Measurements from ENCODE around the gene WNT2B. TPM values are rescaled to one million over a fixed set of nuclear protein-coding genes. Genes with fewer than 3 reads are reported as not detected.

Gene WNT2B
- total and polyA plus RNA-seq, 4 donors = 2.5 to 15.8 (median 4.3) TPM

DNA sequence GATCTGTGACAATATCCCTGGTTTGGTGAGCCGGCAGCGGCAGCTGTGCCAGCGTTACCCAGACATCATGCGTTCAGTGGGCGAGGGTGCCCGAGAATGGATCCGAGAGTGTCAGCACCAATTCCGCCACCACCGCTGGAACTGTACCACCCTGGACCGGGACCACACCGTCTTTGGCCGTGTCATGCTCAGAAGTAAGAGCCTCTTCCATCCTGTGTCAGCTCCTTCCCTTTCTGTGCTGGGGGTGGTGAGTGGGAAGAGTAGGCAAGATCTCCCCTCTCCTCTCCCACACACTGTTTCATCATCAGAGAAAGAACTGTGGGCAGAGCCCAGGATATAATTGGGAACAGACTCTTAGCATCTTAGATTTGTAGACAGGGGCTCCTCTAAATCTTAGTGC, 6.1 kb downstream of the WNT2B start:
- WGBS, 2 donors = 97% methylated on average over 12 of the region's 12 CpGs
- Histone ChIP-seq H3K36me3 (ENCODE audit: control insufficient read depth in 1 of 2, insufficient read depth in 2 of 2, low read length in 1 of 2) (no peaks in the 10 kb centered on the region), H3K4me1 (ENCODE audit: control insufficient read depth in 1 of 2, insufficient read depth in 2 of 2, low read length in 2 of 2) (no peaks in the 10 kb centered on the region), H3K9me3 (ENCODE audit: control insufficient read depth, low read length) (no peaks in the 10 kb centered on the region), H3K27me3 (ENCODE audit: control insufficient read depth in 1 of 2, insufficient read depth in 2 of 2, low read length in 1 of 2) (no peaks in the 10 kb centered on the region), H3K27ac (ENCODE audit: low read depth in 1 of 2, low read length in 2 of 2) (no peak overlapping the region), H3K4me3 (ENCODE audit: low read length in 2 of 2) (no peak overlapping the region)
- DNase-seq (no peak), ATAC-seq (ENCODE audit: low FRiP score) (no peak)
- intact Hi-C loops (cut with DNase I) = no loop called here

DNA sequence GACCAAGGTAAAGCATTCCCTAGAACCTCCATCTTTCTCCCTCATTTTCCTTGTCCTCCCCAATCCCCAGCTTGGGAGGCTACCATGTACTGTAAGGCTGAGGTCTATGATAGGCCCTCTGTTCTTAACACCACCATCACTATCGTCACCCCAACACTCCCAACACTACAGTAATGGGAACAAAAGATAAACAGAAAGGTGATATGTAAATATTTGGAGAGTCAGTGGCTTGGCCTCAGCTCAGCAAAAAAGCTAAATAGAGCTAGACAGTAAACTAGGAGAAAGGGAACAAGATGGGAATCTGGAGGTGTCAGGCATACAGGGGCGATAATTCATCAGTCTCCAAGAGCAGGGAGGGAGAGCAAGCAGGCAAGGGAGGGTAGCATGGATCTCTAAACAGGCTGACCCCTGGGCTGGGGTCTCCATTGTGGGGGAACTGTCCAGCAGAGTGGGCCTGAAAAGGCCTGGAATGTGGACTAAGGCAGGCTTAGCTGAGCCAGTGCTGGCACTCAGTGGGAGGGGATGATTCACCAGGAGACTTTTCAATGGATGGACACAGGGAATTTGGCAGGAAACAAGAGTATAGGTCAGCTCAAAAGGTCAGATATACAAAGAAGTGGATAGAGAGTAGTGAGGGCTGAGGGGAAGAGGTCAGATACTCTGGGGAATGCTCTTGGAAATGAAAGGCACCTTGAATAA, 6.7 kb downstream of the WNT2B start:
- Histone ChIP-seq H3K36me3 (ENCODE audit: control insufficient read depth in 1 of 2, insufficient read depth in 2 of 2, low read length in 1 of 2) (no peaks in the 10 kb centered on the region), H3K27me3 (ENCODE audit: control insufficient read depth in 1 of 2, insufficient read depth in 2 of 2, low read length in 1 of 2) (no peaks in the 10 kb centered on the region), H3K4me1 (ENCODE audit: control insufficient read depth in 1 of 2, insufficient read depth in 2 of 2, low read length in 2 of 2) (no peaks in the 10 kb centered on the region), H3K4me3 (ENCODE audit: low read length in 2 of 2) (no peak overlapping the region), H3K9me3 (ENCODE audit: control insufficient read depth, low read length) (no peaks in the 10 kb centered on the region), H3K27ac (ENCODE audit: low read depth in 1 of 2, low read length in 2 of 2) (no peak overlapping the region)
- DNase-seq (no peak), ATAC-seq (ENCODE audit: low FRiP score) (no peak)
- WGBS, 2 donors = 82 to 86% methylated on average over 2 of the region's 2 CpGs
- intact Hi-C loops (cut with DNase I) = no loop called here

DNA sequence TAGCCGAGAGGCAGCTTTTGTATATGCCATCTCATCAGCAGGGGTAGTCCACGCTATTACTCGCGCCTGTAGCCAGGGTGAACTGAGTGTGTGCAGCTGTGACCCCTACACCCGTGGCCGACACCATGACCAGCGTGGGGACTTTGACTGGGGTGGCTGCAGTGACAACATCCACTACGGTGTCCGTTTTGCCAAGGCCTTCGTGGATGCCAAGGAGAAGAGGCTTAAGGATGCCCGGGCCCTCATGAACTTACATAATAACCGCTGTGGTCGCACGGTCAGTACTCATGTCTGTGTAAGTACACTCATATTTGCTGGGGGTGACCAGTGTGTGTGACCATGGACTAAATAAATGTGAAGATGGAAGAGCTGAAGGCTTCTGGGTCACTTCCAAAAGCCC, 7.4 kb downstream of the WNT2B start:
- Histone ChIP-seq H3K4me3 (ENCODE audit: low read length in 2 of 2) (no peak overlapping the region), H3K36me3 (ENCODE audit: control insufficient read depth in 1 of 2, insufficient read depth in 2 of 2, low read length in 1 of 2) (no peaks in the 10 kb centered on the region), H3K9me3 (ENCODE audit: control insufficient read depth, low read length) (no peaks in the 10 kb centered on the region), H3K27me3 (ENCODE audit: control insufficient read depth in 1 of 2, insufficient read depth in 2 of 2, low read length in 1 of 2) (no peaks in the 10 kb centered on the region), H3K4me1 (ENCODE audit: control insufficient read depth in 1 of 2, insufficient read depth in 2 of 2, low read length in 2 of 2) (no peaks in the 10 kb centered on the region), H3K27ac (ENCODE audit: low read depth in 1 of 2, low read length in 2 of 2) (no peak overlapping the region)
- ATAC-seq (ENCODE audit: low FRiP score) (no peak), DNase-seq (no peak)
- 90 to 94% methylated on average over 14 of the region's 14 CpGs for WGBS, 2 donors
- intact Hi-C loops (cut with DNase I) = no loop called here

DNA sequence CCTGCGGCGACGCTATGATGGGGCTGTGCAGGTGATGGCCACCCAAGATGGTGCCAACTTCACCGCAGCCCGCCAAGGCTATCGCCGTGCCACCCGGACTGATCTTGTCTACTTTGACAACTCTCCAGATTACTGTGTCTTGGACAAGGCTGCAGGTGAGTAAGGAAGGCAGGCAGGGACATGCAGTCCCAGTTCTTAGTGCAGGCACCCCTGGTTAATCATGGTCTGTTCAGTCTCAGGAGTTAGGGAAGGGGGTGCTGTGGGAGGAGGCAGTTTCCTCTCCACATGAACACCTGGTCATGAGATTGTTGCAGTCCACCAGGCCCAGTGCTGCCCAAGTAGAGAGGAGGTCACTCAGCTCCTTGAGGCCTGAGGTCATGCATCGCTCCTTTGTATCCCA, 8.5 kb downstream of the WNT2B start:
- H3K27me3 ChIP-seq (ENCODE audit: control insufficient read depth in 1 of 2, insufficient read depth in 2 of 2, low read length in 1 of 2) = no peaks in the 10 kb centered on the region
- no peaks in the 10 kb centered on the region for H3K36me3 ChIP-seq (ENCODE audit: control insufficient read depth in 1 of 2, insufficient read depth in 2 of 2, low read length in 1 of 2)
- no peak for DNase-seq
- no peak overlapping the region for H3K27ac ChIP-seq (ENCODE audit: low read depth in 1 of 2, low read length in 2 of 2)
- no peaks in the 10 kb centered on the region for H3K4me1 ChIP-seq (ENCODE audit: control insufficient read depth in 1 of 2, insufficient read depth in 2 of 2, low read length in 2 of 2)
- no peaks in the 10 kb centered on the region for H3K9me3 ChIP-seq (ENCODE audit: control insufficient read depth, low read length)
- H3K4me3 ChIP-seq (ENCODE audit: low read length in 2 of 2) = no peak overlapping the region
- ATAC-seq (ENCODE audit: low FRiP score) = no peak
- intact Hi-C loops (cut with DNase I) = no loop called here
- 96% methylated on average over 9 of the region's 9 CpGs for WGBS, 2 donors

DNA sequence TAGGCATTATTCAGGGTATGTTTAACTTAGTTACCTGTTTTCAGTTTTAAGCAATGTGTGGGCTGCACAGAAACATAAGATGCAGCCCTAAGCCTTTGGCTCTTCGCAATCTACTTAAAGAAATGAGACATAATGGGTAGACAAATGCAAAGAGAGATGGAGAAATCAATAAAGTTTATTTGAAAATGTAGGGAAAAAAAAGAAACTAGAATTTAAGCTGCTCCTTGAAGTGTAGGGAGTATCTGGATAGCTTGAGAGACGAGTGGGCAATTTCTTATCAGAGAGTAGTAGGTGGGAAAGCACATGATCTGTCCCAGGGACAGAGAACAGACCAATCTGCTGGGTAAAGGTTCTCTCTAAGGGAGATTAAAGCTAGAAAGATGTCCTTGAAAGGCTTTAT, 8.9 kb downstream of the WNT2B start:
- Histone ChIP-seq H3K4me3 (ENCODE audit: low read length in 2 of 2) (no peak overlapping the region), H3K27me3 (ENCODE audit: control insufficient read depth in 1 of 2, insufficient read depth in 2 of 2, low read length in 1 of 2) (no peaks in the 10 kb centered on the region), H3K36me3 (ENCODE audit: control insufficient read depth in 1 of 2, insufficient read depth in 2 of 2, low read length in 1 of 2) (no peaks in the 10 kb centered on the region), H3K27ac (ENCODE audit: low read depth in 1 of 2, low read length in 2 of 2) (no peak overlapping the region), H3K9me3 (ENCODE audit: control insufficient read depth, low read length) (no peaks in the 10 kb centered on the region), H3K4me1 (ENCODE audit: control insufficient read depth in 1 of 2, insufficient read depth in 2 of 2, low read length in 2 of 2) (no peaks in the 10 kb centered on the region)
- DNase-seq (no peak), ATAC-seq (ENCODE audit: low FRiP score) (no peak)
- WGBS, 2 donors = 84 to 86% methylated on average over 2 of the region's 2 CpGs
- intact Hi-C loops (cut with DNase I) = no loop called here

DNA sequence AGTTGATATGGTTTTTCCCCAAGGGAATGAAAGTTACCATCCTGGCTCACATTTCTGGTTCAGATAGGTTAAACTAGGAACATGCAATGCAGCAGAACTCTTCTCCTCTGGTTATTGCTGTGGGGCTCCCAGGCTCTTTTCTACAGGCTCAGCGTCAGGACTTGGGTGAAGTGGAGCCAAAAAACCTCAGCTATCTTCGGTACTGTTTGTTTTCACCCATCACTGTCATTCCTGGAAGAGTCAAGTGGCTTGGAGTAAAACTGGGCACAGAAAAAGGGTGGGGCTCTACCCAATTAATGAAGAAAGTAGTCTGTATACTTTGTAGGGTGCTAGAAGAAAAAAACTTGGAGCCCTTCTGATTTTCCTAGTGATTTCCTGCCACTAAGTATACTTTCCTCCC, 9.4 kb downstream of the WNT2B start:
- WGBS, 2 donors = 51 to 68% methylated on average over 2 of the region's 2 CpGs
- no peak for DNase-seq
- Histone ChIP-seq H3K9me3 (ENCODE audit: control insufficient read depth, low read length) (no peaks in the 10 kb centered on the region), H3K4me3 (ENCODE audit: low read length in 2 of 2) (no peak overlapping the region), H3K36me3 (ENCODE audit: control insufficient read depth in 1 of 2, insufficient read depth in 2 of 2, low read length in 1 of 2) (no peaks in the 10 kb centered on the region), H3K4me1 (ENCODE audit: control insufficient read depth in 1 of 2, insufficient read depth in 2 of 2, low read length in 2 of 2) (no peaks in the 10 kb centered on the region), H3K27me3 (ENCODE audit: control insufficient read depth in 1 of 2, insufficient read depth in 2 of 2, low read length in 1 of 2) (no peaks in the 10 kb centered on the region), H3K27ac (ENCODE audit: low read depth in 1 of 2, low read length in 2 of 2) (no peak overlapping the region)
- ATAC-seq (ENCODE audit: low FRiP score) = no peak
- intact Hi-C loops (cut with DNase I) = no loop called here

DNA sequence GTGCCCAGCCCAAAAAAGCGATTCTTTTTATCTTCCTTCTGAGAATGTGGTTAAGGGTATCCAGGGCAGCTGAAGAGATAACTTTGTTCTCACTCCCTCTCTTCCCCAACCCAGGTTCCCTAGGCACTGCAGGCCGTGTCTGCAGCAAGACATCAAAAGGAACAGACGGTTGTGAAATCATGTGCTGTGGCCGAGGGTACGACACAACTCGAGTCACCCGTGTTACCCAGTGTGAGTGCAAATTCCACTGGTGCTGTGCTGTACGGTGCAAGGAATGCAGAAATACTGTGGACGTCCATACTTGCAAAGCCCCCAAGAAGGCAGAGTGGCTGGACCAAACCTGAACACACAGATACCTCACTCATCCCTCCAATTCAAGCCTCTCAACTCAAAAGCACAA, 11.4 kb downstream of the WNT2B start:
- intact Hi-C loops (cut with DNase I) = no loop called here
- Histone ChIP-seq H3K9me3 (ENCODE audit: control insufficient read depth, low read length) (no peaks in the 10 kb centered on the region), H3K4me3 (ENCODE audit: low read length in 2 of 2) (no peak overlapping the region), H3K27me3 (ENCODE audit: control insufficient read depth in 1 of 2, insufficient read depth in 2 of 2, low read length in 1 of 2) (no peaks in the 10 kb centered on the region), H3K36me3 (ENCODE audit: control insufficient read depth in 1 of 2, insufficient read depth in 2 of 2, low read length in 1 of 2) (no peaks in the 10 kb centered on the region), H3K27ac (ENCODE audit: low read depth in 1 of 2, low read length in 2 of 2) (no peak overlapping the region), H3K4me1 (ENCODE audit: control insufficient read depth in 1 of 2, insufficient read depth in 2 of 2, low read length in 2 of 2) (no peaks in the 10 kb centered on the region)
- 79 to 88% methylated on average over 9 of the region's 9 CpGs for WGBS, 2 donors
- DNase-seq = no peak
- ATAC-seq (ENCODE audit: low FRiP score) = no peak

DNA sequence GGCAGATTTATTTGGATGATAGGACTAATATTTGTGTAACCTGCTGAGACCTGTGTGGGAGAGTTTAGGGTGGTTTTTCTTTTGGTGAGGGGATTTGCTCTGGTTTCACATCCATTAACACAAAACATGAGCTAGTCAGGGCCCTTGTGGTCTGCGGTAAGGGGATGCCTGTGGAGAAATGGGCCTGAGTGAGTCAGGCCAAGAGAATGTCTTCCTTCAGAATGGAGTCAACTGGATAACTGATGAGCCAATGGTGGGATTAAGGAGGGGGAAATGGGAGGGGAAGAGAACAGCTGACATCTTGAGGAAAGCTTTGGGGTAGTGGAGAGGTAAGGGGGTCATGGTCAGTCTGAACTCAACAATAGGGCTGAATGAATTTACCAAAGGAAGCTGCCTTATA, 13.9 kb downstream of the WNT2B start:
- WGBS, 2 donors = 85 to 94% methylated on average over 1 of the region's 1 CpG
- ATAC-seq (ENCODE audit: low FRiP score) = no peak

DNA sequence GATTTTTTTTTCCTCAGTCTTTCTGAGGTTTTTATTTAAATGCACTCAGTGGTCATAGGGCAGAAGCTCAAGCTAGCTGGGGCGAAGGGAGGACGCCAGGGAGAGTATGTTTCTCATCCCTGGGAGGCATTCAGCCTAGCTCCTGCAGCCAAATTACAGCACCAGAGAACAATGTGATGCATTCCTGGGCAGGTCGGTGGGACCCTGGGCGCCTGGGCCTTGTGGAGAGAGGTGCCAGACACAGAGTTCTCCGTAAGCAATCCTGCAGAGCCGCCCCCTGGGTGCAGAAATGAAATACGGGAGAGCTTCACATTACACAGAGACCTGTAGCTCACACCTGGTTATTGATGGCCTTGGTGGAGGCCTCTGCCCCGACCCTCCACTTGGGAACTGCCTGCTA, 15.5 kb downstream of the WNT2B start:
- no peaks in the 10 kb centered on the region for H3K4me1 ChIP-seq (ENCODE audit: control insufficient read depth in 1 of 2, insufficient read depth in 2 of 2, low read length in 2 of 2)
- H3K4me3 ChIP-seq (ENCODE audit: low read length in 2 of 2) = no peak overlapping the region
- intact Hi-C loops (cut with DNase I) = no loop called here
- no peak for DNase-seq
- H3K27me3 ChIP-seq (ENCODE audit: control insufficient read depth in 1 of 2, insufficient read depth in 2 of 2, low read length in 1 of 2) = no peaks in the 10 kb centered on the region
- H3K9me3 ChIP-seq (ENCODE audit: control insufficient read depth, low read length) = no peaks in the 10 kb centered on the region
- no peak for ATAC-seq (ENCODE audit: low FRiP score)
- WGBS, 2 donors = 3 to 9% methylated on average over 8 of the region's 8 CpGs
- H3K36me3 ChIP-seq (ENCODE audit: control insufficient read depth in 1 of 2, insufficient read depth in 2 of 2, low read length in 1 of 2) = peaks cover 3 to 7% of the 10 kb centered on the region in 2 donors
- H3K27ac ChIP-seq (ENCODE audit: low read depth in 1 of 2, low read length in 2 of 2) = no peak overlapping the region

More for the DNA sequence above, 13.9 kb downstream of the WNT2B start:
- H3K27me3 ChIP-seq (ENCODE audit: control insufficient read depth in 1 of 2, insufficient read depth in 2 of 2, low read length in 1 of 2) = no peaks in the 10 kb centered on the region
- DNase-seq = no peak
- H3K9me3 ChIP-seq (ENCODE audit: control insufficient read depth, low read length) = no peaks in the 10 kb centered on the region
- no peak overlapping the region for H3K4me3 ChIP-seq (ENCODE audit: low read length in 2 of 2)
- H3K36me3 ChIP-seq (ENCODE audit: control insufficient read depth in 1 of 2, insufficient read depth in 2 of 2, low read length in 1 of 2) = peaks cover 3 to 7% of the 10 kb centered on the region in 2 donors
- intact Hi-C loops (cut with DNase I) = no loop called here
- no peaks in the 10 kb centered on the region for H3K4me1 ChIP-seq (ENCODE audit: control insufficient read depth in 1 of 2, insufficient read depth in 2 of 2, low read length in 2 of 2)
- H3K27ac ChIP-seq (ENCODE audit: low read depth in 1 of 2, low read length in 2 of 2) = no peak overlapping the region

All from aorta (tissue), 5 donors.